Hematopoietic multipotent progenitor cell treated with erythropoietin and hydrocortisone succinate and interleukin-3 and kit ligand, for 17 days (in vitro differentiated cells): ENCODE data around the gene FRMD4A.
"Not testable (repeated sequence)": the region's sequence is repeated elsewhere in the genome, so short reads cannot be mapped to it uniquely, and the experiment has no call there.

Experiments used
- DNase-seq: peaks from one replicate; pipeline ENCODE4 v3.0.0-alpha.2; 2015; ENCODE audit warnings: low spot score

FRMD4A gene

GRCh38 chr10:14050598-14050997 lies 280.1 kb downstream of the FRMD4A start:
- DNase-seq, result no peak

- no peak for DNase-seq
Measured at GRCh38 chr10:14048930-14049613, 281.7 kb downstream of the FRMD4A start.

GRCh38 chr10:14047431-14047830 lies 283.3 kb downstream of the FRMD4A start:
- no peak for DNase-seq

GRCh38 chr10:14042051-14042450 lies 288.7 kb downstream of the FRMD4A start:
- DNase-seq, result not testable (repeated sequence)

- no peak for DNase-seq
Measured at GRCh38 chr10:14040787-14041631, 289.7 kb downstream of the FRMD4A start.

GRCh38 chr10:14039968-14040668 lies 290.6 kb downstream of the FRMD4A start:
- no peak for DNase-seq

- no peak for DNase-seq
Measured at GRCh38 chr10:14036233-14036632, 294.5 kb downstream of the FRMD4A start.

- DNase-seq, result no peak
Measured at GRCh38 chr10:14035506-14035905, 295.2 kb downstream of the FRMD4A start.

- DNase-seq, result peak; percentile 16
Measured at GRCh38 chr10:14032406-14032998, 298.2 kb downstream of the FRMD4A start.

GRCh38 chr10:14026325-14026724 lies 304.4 kb downstream of the FRMD4A start:
- DNase-seq, result no peak

- DNase-seq, result no peak
Measured at GRCh38 chr10:14025283-14026189, 305.2 kb downstream of the FRMD4A start.

- DNase-seq, result no peak
Measured at GRCh38 chr10:14024329-14025202, 306.2 kb downstream of the FRMD4A start.

GRCh38 chr10:14023673-14024328 lies 306.9 kb downstream of the FRMD4A start:
- DNase-seq, result no peak

- DNase-seq, result no peak
Measured at GRCh38 chr10:14022954-14023672, 307.6 kb downstream of the FRMD4A start.

GRCh38 chr10:14022052-14022451 lies 308.7 kb downstream of the FRMD4A start:
- DNase-seq, result no peak

GRCh38 chr10:14020037-14020664 lies 310.6 kb downstream of the FRMD4A start:
- DNase-seq, result no peak

- DNase-seq, result no peak
Measured at GRCh38 chr10:14017467-14017866, 313.3 kb downstream of the FRMD4A start.

- no peak for DNase-seq
Measured at GRCh38 chr10:14016931-14017333, 313.8 kb downstream of the FRMD4A start.
